ENCODE results near the gene IRF8. TPM values are rescaled to one million over a fixed set of nuclear protein-coding genes. Genes with fewer than 3 reads are reported as not detected.

Gene IRF8
- total RNA-seq, 1 experiment from 2014 or later = 0.28 TPM

DNA sequence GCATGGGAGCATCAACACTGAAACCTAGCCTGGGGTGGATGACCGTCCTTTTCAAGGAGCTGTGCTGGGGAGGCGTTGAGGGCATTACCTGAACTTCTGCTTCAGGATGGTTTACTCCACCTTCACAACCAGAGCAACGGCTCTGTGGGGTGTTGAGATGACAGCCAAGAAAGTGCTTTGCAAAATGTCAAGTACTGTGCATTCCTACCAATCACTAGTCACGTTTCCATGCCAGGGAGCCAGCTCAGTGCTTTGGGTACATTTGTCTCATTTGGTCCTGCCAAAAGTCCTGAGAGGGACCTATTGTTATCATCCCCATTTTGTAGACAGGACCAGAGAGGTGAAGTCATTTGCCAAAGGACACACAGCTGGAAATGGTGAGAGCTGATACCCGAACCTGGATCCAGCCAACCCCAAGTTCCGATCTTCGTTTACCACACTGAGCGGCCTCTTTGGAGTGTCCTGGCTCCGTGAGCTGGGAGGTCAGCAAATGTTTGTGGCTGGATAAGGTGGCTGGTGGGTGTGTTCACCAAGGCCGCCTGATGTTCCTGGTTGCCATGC, 61.6 kb downstream of the IRF8 start:
- no peak overlapping the region for H3K4me2 ChIP-seq (ENCODE audit: insufficient read depth, insufficient read length, low read length)
- H2BK15ac ChIP-seq (ENCODE audit: low read depth, low read length) = no peak overlapping the region; the same call in 1 of the 2 replicates
- H4K20me1 ChIP-seq (ENCODE audit: control insufficient read depth, insufficient read depth, insufficient read length) = no peaks in the 10 kb centered on the region
- H3K79me2 ChIP-seq (ENCODE audit: insufficient read depth, low read length) = no peaks in the 10 kb centered on the region
- no peak overlapping the region for H3K27ac ChIP-seq (ENCODE audit: insufficient read length, low read depth, low read length)
- no peak overlapping the region for H2AK5ac ChIP-seq (ENCODE audit: insufficient read length, low read length)
- no peak overlapping the region for H3K23ac ChIP-seq (ENCODE audit: insufficient read length, low read depth, low read length)
- H4K91ac ChIP-seq (ENCODE audit: insufficient read length, low read depth, low read length) = no peak overlapping the region
- H2BK5ac ChIP-seq (ENCODE audit: insufficient read length, low read length) = no peak overlapping the region
- no peaks in the 10 kb centered on the region for H3K9me3 ChIP-seq (ENCODE audit: control insufficient read depth, low read depth, low read length)
- no peak overlapping the region for H3T11ph ChIP-seq (ENCODE audit: low read length)
- H4K8ac ChIP-seq (replicated peaks; ENCODE audit: insufficient read length, low read depth, low read length) = no peak overlapping the region
- no CpG with 5 or more reads among the region's 10 CpGs for whole genome bisulfite sequencing (ENCODE audit: extremely low coverage, insufficient read length, low lambda C conversion rate)
- H3K79me1 ChIP-seq (ENCODE audit: insufficient read depth, low read depth, low read length, poor library complexity, severe bottlenecking) = no peaks in the 10 kb centered on the region
- no peak overlapping the region for H2BK20ac ChIP-seq (ENCODE audit: low read depth, low read length, poor library complexity, severe bottlenecking)
- H3K4ac ChIP-seq (ENCODE audit: low read depth, low read length) = no peak overlapping the region
- Mint-ChIP-seq H3K27me3 (ENCODE audit: low read depth) (peaks cover 3% of the 10 kb centered on the region), H3K27ac (no peak overlapping the region), H3K9me3 (no peaks in the 10 kb centered on the region), H3K4me1 (peaks cover 4 to 5% of the 10 kb centered on the region in 2 experiments), H3K4me3 (no peak overlapping the region), H3K36me3 (ENCODE audit: insufficient read depth in 1 of 3, low read depth in 3 of 3) (no peaks in the 10 kb centered on the region)
- H2BK12ac ChIP-seq (ENCODE audit: insufficient read length, low read depth, low read length) = no peak overlapping the region
- no peak overlapping the region for H2BK120ac ChIP-seq (ENCODE audit: low read depth, low read length, poor library complexity, severe bottlenecking)
- no peak overlapping the region for H3K18ac ChIP-seq (ENCODE audit: insufficient read length, low read depth, low read length)
- no peak overlapping the region for H3K56ac ChIP-seq (ENCODE audit: insufficient read length, low read depth, low read length)
- H3K9ac ChIP-seq (ENCODE audit: extremely low read depth, insufficient read length, low read length) = no peak overlapping the region
- DNase-seq = no peak
- no peak overlapping the region for H3K14ac ChIP-seq (ENCODE audit: insufficient read depth, low read length)
- TF ChIP-seq, protein P1, sequence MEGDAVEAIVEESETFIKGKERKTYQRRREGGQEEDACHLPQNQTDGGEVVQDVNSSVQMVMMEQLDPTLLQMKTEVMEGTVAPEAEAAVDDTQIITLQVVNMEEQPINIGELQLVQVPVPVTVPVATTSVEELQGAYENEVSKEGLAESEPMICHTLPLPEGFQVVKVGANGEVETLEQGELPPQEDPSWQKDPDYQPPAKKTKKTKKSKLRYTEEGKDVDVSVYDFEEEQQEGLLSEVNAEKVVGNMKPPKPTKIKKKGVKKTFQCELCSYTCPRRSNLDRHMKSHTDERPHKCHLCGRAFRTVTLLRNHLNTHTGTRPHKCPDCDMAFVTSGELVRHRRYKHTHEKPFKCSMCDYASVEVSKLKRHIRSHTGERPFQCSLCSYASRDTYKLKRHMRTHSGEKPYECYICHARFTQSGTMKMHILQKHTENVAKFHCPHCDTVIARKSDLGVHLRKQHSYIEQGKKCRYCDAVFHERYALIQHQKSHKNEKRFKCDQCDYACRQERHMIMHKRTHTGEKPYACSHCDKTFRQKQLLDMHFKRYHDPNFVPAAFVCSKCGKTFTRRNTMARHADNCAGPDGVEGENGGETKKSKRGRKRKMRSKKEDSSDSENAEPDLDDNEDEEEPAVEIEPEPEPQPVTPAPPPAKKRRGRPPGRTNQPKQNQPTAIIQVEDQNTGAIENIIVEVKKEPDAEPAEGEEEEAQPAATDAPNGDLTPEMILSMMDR (conservative IDR thresholded peaks at IDR 0.05) = no peak
- no peaks in the 10 kb centered on the region for H3K23me2 ChIP-seq (ENCODE audit: insufficient read length, low read depth, low read length, poor library complexity, severe bottlenecking)
- H3K27me3 ChIP-seq (ENCODE audit: insufficient read depth, low read length) = no peaks in the 10 kb centered on the region
- H4K5ac ChIP-seq (ENCODE audit: insufficient read length, low read depth, low read length) = no peak overlapping the region
- no peak overlapping the region for H2AFZ ChIP-seq (ENCODE audit: low read length)
- no peaks in the 10 kb centered on the region for H3K4me1 ChIP-seq (ENCODE audit: insufficient read depth, low read length)

All from H9 (cell line).